Measurements from ENCODE around the gene PHF12.

The PHF12 gene

DNA sequence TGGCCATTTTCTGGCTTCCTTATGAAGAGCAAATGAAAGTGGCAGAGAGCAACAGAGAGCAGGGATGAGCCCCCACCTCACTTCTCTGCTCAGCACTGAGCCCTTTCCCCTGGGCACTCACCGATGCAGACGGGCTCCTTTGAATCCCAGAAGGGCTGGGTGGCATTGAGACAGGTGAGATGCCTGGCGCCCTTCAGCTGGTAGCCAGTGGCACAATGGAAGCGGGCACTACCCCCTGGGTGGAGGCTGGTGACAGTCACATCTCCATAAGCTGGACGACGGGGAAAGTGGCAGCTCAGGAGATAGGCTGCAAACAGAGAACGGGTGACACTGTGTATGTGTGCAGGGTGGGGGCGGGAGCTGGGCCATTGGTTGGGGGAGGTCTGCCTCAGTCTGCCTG lies 12.5 kb upstream of the PHF12 start:
- no peak for DNase-seq
- no peaks in the 10 kb centered on the region for H3K9me3 ChIP-seq (ENCODE audit: control insufficient read depth, low read length)
- WGBS: 80% methylated on average over 8 of the region's 8 CpGs
- no peak overlapping the region for H3K4me2 ChIP-seq (ENCODE audit: low read length, poor library complexity, severe bottlenecking)
- no peak overlapping the region for H3K4ac ChIP-seq (ENCODE audit: low read depth in 1 of 2, low read length in 2 of 2)
- H3K14ac ChIP-seq (ENCODE audit: low read length in 2 of 2): no peak overlapping the region
- no peak overlapping the region for H3K18ac ChIP-seq (ENCODE audit: low read depth in 1 of 2, low read length in 2 of 2)
- no peak overlapping the region for H2BK12ac ChIP-seq (ENCODE audit: low read length in 2 of 2)
- no peak overlapping the region for H2BK5ac ChIP-seq (ENCODE audit: low read depth, low read length, poor library complexity, severe bottlenecking)
- H3K4me3 ChIP-seq (ENCODE audit: insufficient read depth in 1 of 2, low read depth in 1 of 2, low read length in 2 of 2): no peak overlapping the region
- no peak overlapping the region for H2BK120ac ChIP-seq (ENCODE audit: low read depth, low read length)
- H2AK5ac ChIP-seq (ENCODE audit: low read length, severe bottlenecking): no peak overlapping the region
- no peaks in the 10 kb centered on the region for H3K36me3 ChIP-seq (ENCODE audit: control insufficient read depth in 1 of 2, insufficient read depth in 2 of 2, low read depth in 1 of 2, low read length in 2 of 2)
- H3K79me1 ChIP-seq (replicated peaks; ENCODE audit: low read length, poor library complexity, severe bottlenecking): no peaks in the 10 kb centered on the region
- H3K27me3 ChIP-seq (ENCODE audit: control insufficient read depth in 1 of 2, insufficient read depth in 1 of 2, low read length in 2 of 2): peaks cover 40 to 76% of the 10 kb centered on the region in 2 experiments
- peaks cover 16% of the 10 kb centered on the region for H3K4me1 ChIP-seq (ENCODE audit: control insufficient read depth, insufficient read depth, low read depth, low read length)
- H3K9ac ChIP-seq (ENCODE audit: low read length): no peak overlapping the region
- no peak overlapping the region for H2BK15ac ChIP-seq (ENCODE audit: low read depth, poor library complexity, severe bottlenecking)
- H4K91ac ChIP-seq (ENCODE audit: low read length): no peak overlapping the region
- H3K23ac ChIP-seq (ENCODE audit: low read length in 2 of 2): no peak overlapping the region
- H4K8ac ChIP-seq (ENCODE audit: low read length): peak overlapping the region; percentile 27
- no peak overlapping the region for H3K27ac ChIP-seq (ENCODE audit: low read length, poor library complexity, severe bottlenecking)
- H2AFZ ChIP-seq (ENCODE audit: low read depth, low read length): no peak overlapping the region

DNA sequence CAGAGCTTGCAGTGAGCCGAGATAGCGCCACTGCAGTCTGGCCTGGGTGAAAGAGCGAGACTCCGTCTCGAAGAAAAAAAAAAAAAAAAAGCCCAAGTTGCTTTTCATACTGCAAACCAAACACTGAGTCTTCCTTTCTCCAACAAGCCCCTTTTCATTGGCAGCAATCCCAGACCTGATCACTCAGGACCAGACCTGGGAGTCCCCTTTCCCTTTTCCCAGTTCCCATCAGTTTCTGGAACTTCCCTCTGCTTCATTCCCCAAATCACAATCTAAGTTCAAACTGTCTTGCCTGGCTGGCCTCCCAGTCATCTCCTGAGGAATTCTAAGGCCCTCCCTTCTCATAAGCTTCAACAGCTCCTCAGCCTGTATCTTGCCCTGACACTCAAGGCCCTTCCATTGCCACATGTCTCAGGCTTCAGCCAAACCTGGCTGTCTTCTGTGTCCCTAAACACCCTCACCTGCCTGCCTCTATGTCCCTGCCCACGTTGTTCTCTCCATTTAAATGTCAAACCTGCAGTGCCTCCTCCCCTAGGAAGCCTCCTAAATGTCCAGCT lies 11.8 kb upstream of the PHF12 start:
- H3K23ac ChIP-seq (ENCODE audit: low read length in 2 of 2): no peak overlapping the region
- no peak overlapping the region for H3K4me2 ChIP-seq (ENCODE audit: low read length, poor library complexity, severe bottlenecking)
- H2BK5ac ChIP-seq (ENCODE audit: low read depth, low read length, poor library complexity, severe bottlenecking): no peak overlapping the region
- no peaks in the 10 kb centered on the region for H3K36me3 ChIP-seq (ENCODE audit: control insufficient read depth in 1 of 2, insufficient read depth in 2 of 2, low read depth in 1 of 2, low read length in 2 of 2)
- H3K4me1 ChIP-seq (ENCODE audit: control insufficient read depth, insufficient read depth, low read depth, low read length): peaks cover 9% of the 10 kb centered on the region
- H2BK120ac ChIP-seq (ENCODE audit: low read depth, low read length): no peak overlapping the region
- no peak overlapping the region for H3K4me3 ChIP-seq (ENCODE audit: insufficient read depth in 1 of 2, low read depth in 1 of 2, low read length in 2 of 2)
- no peaks in the 10 kb centered on the region for H3K79me1 ChIP-seq (replicated peaks; ENCODE audit: low read length, poor library complexity, severe bottlenecking)
- no peak overlapping the region for H2BK12ac ChIP-seq (ENCODE audit: low read length in 2 of 2)
- H4K8ac ChIP-seq (ENCODE audit: low read length): no peak overlapping the region
- no peak overlapping the region for H2BK15ac ChIP-seq (ENCODE audit: low read depth, poor library complexity, severe bottlenecking)
- H2AFZ ChIP-seq (ENCODE audit: low read depth, low read length): no peak overlapping the region
- peaks cover 40 to 69% of the 10 kb centered on the region in 2 experiments for H3K27me3 ChIP-seq (ENCODE audit: control insufficient read depth in 1 of 2, insufficient read depth in 1 of 2, low read length in 2 of 2)
- H3K4ac ChIP-seq (ENCODE audit: low read depth in 1 of 2, low read length in 2 of 2): no peak overlapping the region
- H3K14ac ChIP-seq (ENCODE audit: low read length in 2 of 2): no peak overlapping the region
- H3K9me3 ChIP-seq (ENCODE audit: control insufficient read depth, low read length): no peaks in the 10 kb centered on the region
- H4K91ac ChIP-seq (ENCODE audit: low read length): no peak overlapping the region
- H2AK5ac ChIP-seq (ENCODE audit: low read length, severe bottlenecking): peak overlapping the region; percentile 71
- no peak overlapping the region for H3K27ac ChIP-seq (ENCODE audit: low read length, poor library complexity, severe bottlenecking)
- WGBS: 82% methylated on average over 6 of the region's 6 CpGs
- H3K18ac ChIP-seq (ENCODE audit: low read depth in 1 of 2, low read length in 2 of 2): no peak overlapping the region
- DNase-seq: no peak
- no peak overlapping the region for H3K9ac ChIP-seq (ENCODE audit: low read length)

DNA sequence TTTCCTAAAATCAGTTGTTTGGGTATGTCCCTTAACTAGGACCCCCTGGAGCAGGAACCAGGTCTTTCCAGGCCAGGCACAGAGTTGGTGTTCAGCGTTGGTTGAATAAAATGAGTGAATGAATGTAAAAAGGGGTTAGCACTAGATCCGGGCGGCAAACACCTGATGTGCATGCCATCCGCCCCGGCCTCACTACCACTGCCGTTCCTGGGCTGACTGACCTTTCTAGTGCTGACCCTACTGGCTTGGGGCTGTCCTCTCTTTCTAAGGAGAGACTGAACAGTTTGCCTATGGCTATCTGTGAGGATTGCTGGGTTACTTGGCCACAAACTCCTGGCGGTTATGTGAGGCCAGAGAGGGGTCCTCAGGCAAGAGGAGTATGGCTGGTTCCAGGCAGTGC lies 10.1 kb upstream of the PHF12 start:
- Histone ChIP-seq H3K27ac (ENCODE audit: low read length, poor library complexity, severe bottlenecking) (no peak overlapping the region), H3K14ac (ENCODE audit: low read length in 2 of 2) (no peak overlapping the region)

DNA sequence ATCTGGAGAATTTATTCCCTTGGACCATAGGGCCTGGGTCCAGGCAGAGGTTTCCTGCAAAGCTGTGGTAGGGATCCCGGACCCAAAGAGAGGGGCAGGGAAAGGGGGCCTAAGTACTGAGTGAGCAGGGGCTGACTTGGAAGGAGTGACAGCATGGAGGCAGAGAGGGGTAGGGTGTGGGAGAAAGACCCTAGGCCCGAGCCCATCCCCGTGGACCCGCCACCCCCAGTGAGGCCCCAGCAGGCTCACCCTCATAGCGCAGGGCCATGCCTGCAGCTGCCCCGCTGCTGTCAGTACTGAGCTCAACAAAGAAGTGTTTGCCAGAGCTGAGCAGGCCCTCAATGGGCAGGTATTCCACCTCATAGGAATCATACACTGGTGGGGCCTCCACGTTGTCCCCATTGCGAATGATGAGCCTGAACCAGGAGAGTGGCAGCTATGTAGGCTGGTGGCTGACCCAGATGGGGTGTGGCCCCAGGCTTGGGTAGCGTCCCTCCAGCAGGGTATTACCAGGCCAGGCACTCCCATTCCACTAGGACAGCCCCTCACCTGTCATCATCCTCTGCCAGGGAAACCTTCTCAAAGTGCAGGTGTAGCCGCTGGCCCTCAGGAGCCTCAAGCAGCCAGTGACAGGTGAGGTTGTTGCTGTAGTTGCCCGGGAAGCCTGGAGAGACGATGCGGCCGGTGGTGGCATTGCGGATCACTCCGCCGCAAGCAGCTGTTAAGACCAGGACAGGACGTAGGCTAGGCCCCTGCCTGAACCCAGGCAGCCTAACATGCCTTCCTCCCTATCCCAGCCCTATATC lies 9.1 kb upstream of the PHF12 start:
- Histone ChIP-seq H2AK5ac (ENCODE audit: low read length, severe bottlenecking) (no peak overlapping the region), H3K27me3 (ENCODE audit: control insufficient read depth in 1 of 2, insufficient read depth in 1 of 2, low read length in 2 of 2) (peaks cover 26 to 49% of the 10 kb centered on the region in 2 experiments), H3K4me1 (ENCODE audit: control insufficient read depth, insufficient read depth, low read depth, low read length) (peaks cover 2% of the 10 kb centered on the region), H3K4me3 (ENCODE audit: insufficient read depth in 1 of 2, low read depth in 1 of 2, low read length in 2 of 2) (no peak overlapping the region), H3K4me2 (ENCODE audit: low read length, poor library complexity, severe bottlenecking) (no peak overlapping the region), H2BK5ac (ENCODE audit: low read depth, low read length, poor library complexity, severe bottlenecking) (no peak overlapping the region), H3K27ac (ENCODE audit: low read length, poor library complexity, severe bottlenecking) (no peak overlapping the region), H3K18ac (ENCODE audit: low read depth in 1 of 2, low read length in 2 of 2) (no peak overlapping the region), H2AFZ (ENCODE audit: low read depth, low read length) (no peak overlapping the region), H3K4ac (ENCODE audit: low read depth in 1 of 2, low read length in 2 of 2) (no peak overlapping the region), H2BK12ac (ENCODE audit: low read length in 2 of 2) (no peak overlapping the region), H3K9ac (ENCODE audit: low read length) (no peak overlapping the region), H2BK120ac (ENCODE audit: low read depth, low read length) (no peak overlapping the region), H3K9me3 (ENCODE audit: control insufficient read depth, low read length) (no peaks in the 10 kb centered on the region), H3K79me1 (replicated peaks; ENCODE audit: low read length, poor library complexity, severe bottlenecking) (peaks cover under 1% of the 10 kb centered on the region), H2BK15ac (ENCODE audit: low read depth, poor library complexity, severe bottlenecking) (no peak overlapping the region), H3K14ac (ENCODE audit: low read length in 2 of 2) (peak overlapping the region in 1 of 2 experiments; percentile 62), H4K8ac (ENCODE audit: low read length) (no peak overlapping the region), H3K23ac (ENCODE audit: low read length in 2 of 2) (no peak overlapping the region), H3K36me3 (ENCODE audit: control insufficient read depth in 1 of 2, insufficient read depth in 2 of 2, low read depth in 1 of 2, low read length in 2 of 2) (no peaks in the 10 kb centered on the region), H4K91ac (ENCODE audit: low read length) (no peak overlapping the region)
- DNase-seq: no peak
- WGBS: 91% methylated on average over 18 of the region's 18 CpGs

More for the DNA sequence above, 10.1 kb upstream of the PHF12 start:
- peaks cover 26 to 52% of the 10 kb centered on the region in 2 experiments for H3K27me3 ChIP-seq (ENCODE audit: control insufficient read depth in 1 of 2, insufficient read depth in 1 of 2, low read length in 2 of 2)
- H3K18ac ChIP-seq (ENCODE audit: low read depth in 1 of 2, low read length in 2 of 2): no peak overlapping the region
- no peak overlapping the region for H3K4me3 ChIP-seq (ENCODE audit: insufficient read depth in 1 of 2, low read depth in 1 of 2, low read length in 2 of 2)
- DNase-seq: no peak
- no peaks in the 10 kb centered on the region for H3K9me3 ChIP-seq (ENCODE audit: control insufficient read depth, low read length)
- no peak overlapping the region for H2BK120ac ChIP-seq (ENCODE audit: low read depth, low read length)
- H2AK5ac ChIP-seq (ENCODE audit: low read length, severe bottlenecking): no peak overlapping the region
- no peak overlapping the region for H2BK12ac ChIP-seq (ENCODE audit: low read length in 2 of 2)
- no peaks in the 10 kb centered on the region for H3K79me1 ChIP-seq (replicated peaks; ENCODE audit: low read length, poor library complexity, severe bottlenecking)
- H2AFZ ChIP-seq (ENCODE audit: low read depth, low read length): no peak overlapping the region
- no peak overlapping the region for H3K4me2 ChIP-seq (ENCODE audit: low read length, poor library complexity, severe bottlenecking)
- no peak overlapping the region for H4K8ac ChIP-seq (ENCODE audit: low read length)
- H3K9ac ChIP-seq (ENCODE audit: low read length): no peak overlapping the region
- H3K36me3 ChIP-seq (ENCODE audit: control insufficient read depth in 1 of 2, insufficient read depth in 2 of 2, low read depth in 1 of 2, low read length in 2 of 2): no peaks in the 10 kb centered on the region
- whole genome bisulfite sequencing: 92% methylated on average over 7 of the region's 7 CpGs
- peaks cover 2% of the 10 kb centered on the region for H3K4me1 ChIP-seq (ENCODE audit: control insufficient read depth, insufficient read depth, low read depth, low read length)
- H2BK15ac ChIP-seq (ENCODE audit: low read depth, poor library complexity, severe bottlenecking): no peak overlapping the region
- H4K91ac ChIP-seq (ENCODE audit: low read length): no peak overlapping the region
- H3K23ac ChIP-seq (ENCODE audit: low read length in 2 of 2): no peak overlapping the region
- no peak overlapping the region for H3K4ac ChIP-seq (ENCODE audit: low read depth in 1 of 2, low read length in 2 of 2)
- H2BK5ac ChIP-seq (ENCODE audit: low read depth, low read length, poor library complexity, severe bottlenecking): no peak overlapping the region

Measured in mesenchymal stem cell (in vitro differentiated cells and primary cell).